Left ventricle myocardium inferior (tissue), 1 donor: ENCODE measurements around the gene SASS6. TPM values are rescaled to one million over a fixed set of nuclear protein-coding genes. Genes with fewer than 3 reads are reported as not detected.

Source experiments
- DNase-seq: peaks from one replicate; pipeline ENCODE4 v3.0.0-alpha.2; 2020
- H3K27ac ChIP-seq: fragments of 200-600 bp; replicated peaks from 2 replicates; pipeline ENCODE4 v1.8.0; 2021
- H3K27me3 ChIP-seq: fragments of 200-600 bp; 2 replicates; pipeline ENCODE4 v1.8.0; 2021; ENCODE audit warnings: low read depth
- H3K36me3 ChIP-seq: fragments of 200-600 bp; 2 replicates; pipeline ENCODE4 v1.8.0; 2021
- H3K4me1 ChIP-seq: fragments of 200-600 bp; 2 replicates; pipeline ENCODE4 v1.8.0; 2021
- H3K4me3 ChIP-seq: fragments of 200-600 bp; 2 replicates; pipeline ENCODE4 v1.8.0; 2021; ENCODE audit warnings: mild to moderate bottlenecking, moderate library complexity
- H3K9me3 ChIP-seq: fragments of 200-600 bp; replicated peaks from 2 replicates; pipeline ENCODE4 v1.8.0; 2021
- intact Hi-C: fragments of 100-400 bp; cut with micrococcal nuclease; formaldehyde crosslinking; loops from one replicate; pipeline ENCODE4 v1.11.0; 2022
- total RNA-seq: library from RNA; stranded (reverse); fragmentation: NEBNext Ultra II Directional; extraction: Animal tissue kit (Norgen Biotek cat#: 25700); gene quantifications from one replicate; pipeline ENCODE4 v1.2.1, GENCODE V29; 2021
- TF ChIP-seq, protein P1 (sequence below): fragments of 200-600 bp; IDR thresholded peaks from 2 replicates; pipeline ENCODE4 v1.8.0; 2021; ENCODE audit warnings: antibody characterized with exemption, mild to moderate bottlenecking, borderline replicate concordance
- donor health status: DM: no; HTN: yes; CAD: no; lungs with severe emphysema.

The SASS6 gene
- total RNA-seq, 1 donor from 2014 or later, result 2.1 TPM

DNA sequence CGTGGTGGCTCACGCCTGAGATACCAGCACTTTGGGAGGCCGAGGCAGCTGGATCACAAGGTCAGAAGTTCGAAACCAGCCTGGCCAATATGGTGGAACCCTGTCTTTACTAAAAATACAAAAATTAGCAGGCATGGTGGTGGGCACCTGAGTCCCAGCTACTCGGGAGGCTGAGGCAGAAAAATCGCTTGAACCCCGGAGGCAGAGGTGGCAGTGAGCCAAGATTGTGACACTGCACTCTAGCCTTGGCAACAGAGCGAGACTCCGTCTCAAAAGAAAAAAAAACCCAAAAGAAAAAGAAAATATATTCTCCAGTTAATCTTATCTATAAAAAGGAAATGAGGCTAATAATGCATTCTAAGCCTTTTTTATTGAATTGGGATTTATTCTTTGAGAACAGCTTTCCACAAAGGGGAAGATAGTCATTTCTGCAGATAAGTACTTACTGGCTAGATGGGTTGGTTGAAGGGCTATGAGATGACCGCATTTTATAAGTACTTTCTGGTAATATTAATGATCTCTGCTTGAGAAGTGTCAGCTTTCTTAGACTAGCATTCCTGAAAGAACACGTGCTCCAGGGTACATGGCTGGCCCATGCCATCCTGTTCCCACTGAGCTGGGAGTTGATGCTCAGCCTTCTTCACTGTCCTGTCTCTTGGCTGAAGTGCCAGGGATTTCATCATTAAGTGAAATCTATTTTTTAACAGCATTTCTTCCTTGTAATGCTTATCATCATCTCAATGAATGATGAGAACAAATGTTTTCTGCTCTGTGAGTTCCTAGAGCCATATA is 57.9 kb downstream of the SASS6 start:
- Histone ChIP-seq H3K4me1 (no peaks in the 10 kb centered on the region), H3K27me3 (no peaks in the 10 kb centered on the region), H3K27ac (no peak overlapping the region), H3K4me3 (no peak overlapping the region), H3K36me3 (peaks cover 68% of the 10 kb centered on the region), H3K9me3 (no peaks in the 10 kb centered on the region)
- intact Hi-C loops, result no loop called here
- DNase-seq, result no peak
- TF ChIP-seq, protein P1, sequence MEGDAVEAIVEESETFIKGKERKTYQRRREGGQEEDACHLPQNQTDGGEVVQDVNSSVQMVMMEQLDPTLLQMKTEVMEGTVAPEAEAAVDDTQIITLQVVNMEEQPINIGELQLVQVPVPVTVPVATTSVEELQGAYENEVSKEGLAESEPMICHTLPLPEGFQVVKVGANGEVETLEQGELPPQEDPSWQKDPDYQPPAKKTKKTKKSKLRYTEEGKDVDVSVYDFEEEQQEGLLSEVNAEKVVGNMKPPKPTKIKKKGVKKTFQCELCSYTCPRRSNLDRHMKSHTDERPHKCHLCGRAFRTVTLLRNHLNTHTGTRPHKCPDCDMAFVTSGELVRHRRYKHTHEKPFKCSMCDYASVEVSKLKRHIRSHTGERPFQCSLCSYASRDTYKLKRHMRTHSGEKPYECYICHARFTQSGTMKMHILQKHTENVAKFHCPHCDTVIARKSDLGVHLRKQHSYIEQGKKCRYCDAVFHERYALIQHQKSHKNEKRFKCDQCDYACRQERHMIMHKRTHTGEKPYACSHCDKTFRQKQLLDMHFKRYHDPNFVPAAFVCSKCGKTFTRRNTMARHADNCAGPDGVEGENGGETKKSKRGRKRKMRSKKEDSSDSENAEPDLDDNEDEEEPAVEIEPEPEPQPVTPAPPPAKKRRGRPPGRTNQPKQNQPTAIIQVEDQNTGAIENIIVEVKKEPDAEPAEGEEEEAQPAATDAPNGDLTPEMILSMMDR, result no peak

DNA sequence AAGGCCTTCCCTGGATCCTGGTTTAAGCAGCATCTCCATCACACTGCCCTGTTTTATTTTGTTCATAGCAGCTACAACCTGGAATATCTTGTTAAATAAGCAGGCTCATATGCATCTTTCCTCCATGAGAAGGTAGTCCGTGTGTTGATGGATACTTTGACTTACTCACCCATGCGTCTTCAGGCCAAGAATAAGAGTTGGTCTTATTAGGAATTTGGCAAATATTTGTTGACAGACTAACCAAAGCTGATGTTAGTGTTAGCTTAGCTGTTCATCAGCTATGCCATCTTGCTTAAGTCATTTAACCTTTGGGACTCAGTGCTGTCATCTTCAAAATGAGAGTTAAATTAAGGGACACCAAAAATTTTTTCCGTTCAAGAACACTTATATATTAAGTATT is 59.2 kb downstream of the SASS6 start:
- intact Hi-C loops, result no loop called here
- TF ChIP-seq, protein P1, result no peak
- Histone ChIP-seq H3K27me3 (no peaks in the 10 kb centered on the region), H3K4me1 (no peaks in the 10 kb centered on the region), H3K27ac (no peak overlapping the region), H3K4me3 (no peak overlapping the region), H3K36me3 (peaks cover 68% of the 10 kb centered on the region), H3K9me3 (no peaks in the 10 kb centered on the region)
- DNase-seq, result no peak

DNA sequence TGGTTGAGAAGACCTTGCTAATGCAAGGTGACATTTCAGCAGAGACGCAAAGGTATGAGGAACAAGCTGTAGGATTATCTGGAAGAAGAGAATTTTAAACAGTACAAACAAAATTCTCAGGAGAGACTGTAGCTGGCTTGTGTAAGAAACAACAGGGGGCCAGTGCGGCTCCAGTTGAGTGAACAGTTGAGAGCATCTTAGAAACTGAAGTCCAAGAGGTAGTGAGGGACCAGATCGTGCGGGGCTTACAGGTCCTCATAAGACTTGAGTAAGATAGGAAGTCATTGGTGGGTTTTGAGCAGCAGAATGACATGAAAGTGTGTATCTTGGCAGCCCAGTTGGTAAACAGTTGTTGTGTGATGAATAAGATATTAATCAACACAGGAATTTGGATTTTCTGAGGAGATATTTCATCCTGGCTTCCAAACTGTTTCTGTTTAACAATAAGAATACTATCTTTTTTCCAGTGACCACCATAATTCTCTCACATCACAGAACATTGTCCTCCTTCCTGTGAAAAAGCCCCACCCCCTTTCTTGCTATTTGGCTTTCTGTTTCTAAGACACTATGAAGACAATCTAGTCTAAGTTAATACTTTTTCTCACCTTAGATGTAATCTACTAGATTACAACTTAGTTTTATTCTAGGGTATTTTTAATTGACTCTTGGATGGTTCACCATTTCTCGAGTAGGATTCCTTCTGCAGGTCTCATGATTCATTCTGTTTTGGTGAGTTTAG is 62.4 kb downstream of the SASS6 start:
- H3K9me3 ChIP-seq, result no peaks in the 10 kb centered on the region
- H3K4me1 ChIP-seq, result peaks cover 5% of the 10 kb centered on the region
- peaks cover 82% of the 10 kb centered on the region for H3K36me3 ChIP-seq
- TF ChIP-seq, protein P1, result no peak
- no peaks in the 10 kb centered on the region for H3K27me3 ChIP-seq
- H3K4me3 ChIP-seq, result no peak overlapping the region
- H3K27ac ChIP-seq, result no peak overlapping the region
- intact Hi-C loops, result no loop called here
- DNase-seq, result no peak

DNA sequence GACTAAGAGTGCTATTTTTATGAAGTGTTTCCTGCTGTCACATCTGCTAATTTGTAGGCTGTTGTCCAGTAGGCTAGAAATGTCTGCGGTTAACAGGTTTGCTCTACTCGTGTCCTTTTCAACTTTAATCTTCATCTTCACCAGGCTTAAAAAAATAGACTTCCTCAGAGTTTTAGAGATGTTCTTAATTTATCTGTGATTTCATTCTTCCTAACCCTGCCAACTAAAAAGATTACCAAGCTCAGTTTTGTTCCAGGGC is 66.8 kb downstream of the SASS6 start:
- TF ChIP-seq, protein P1, result no peak
- peaks cover 15% of the 10 kb centered on the region for H3K4me1 ChIP-seq
- peaks cover 76% of the 10 kb centered on the region for H3K36me3 ChIP-seq
- H3K27me3 ChIP-seq, result no peaks in the 10 kb centered on the region
- no peak overlapping the region for H3K4me3 ChIP-seq
- H3K9me3 ChIP-seq, result no peaks in the 10 kb centered on the region
- no peak for DNase-seq
- no peak overlapping the region for H3K27ac ChIP-seq
- intact Hi-C loops, result no loop called here

DNA sequence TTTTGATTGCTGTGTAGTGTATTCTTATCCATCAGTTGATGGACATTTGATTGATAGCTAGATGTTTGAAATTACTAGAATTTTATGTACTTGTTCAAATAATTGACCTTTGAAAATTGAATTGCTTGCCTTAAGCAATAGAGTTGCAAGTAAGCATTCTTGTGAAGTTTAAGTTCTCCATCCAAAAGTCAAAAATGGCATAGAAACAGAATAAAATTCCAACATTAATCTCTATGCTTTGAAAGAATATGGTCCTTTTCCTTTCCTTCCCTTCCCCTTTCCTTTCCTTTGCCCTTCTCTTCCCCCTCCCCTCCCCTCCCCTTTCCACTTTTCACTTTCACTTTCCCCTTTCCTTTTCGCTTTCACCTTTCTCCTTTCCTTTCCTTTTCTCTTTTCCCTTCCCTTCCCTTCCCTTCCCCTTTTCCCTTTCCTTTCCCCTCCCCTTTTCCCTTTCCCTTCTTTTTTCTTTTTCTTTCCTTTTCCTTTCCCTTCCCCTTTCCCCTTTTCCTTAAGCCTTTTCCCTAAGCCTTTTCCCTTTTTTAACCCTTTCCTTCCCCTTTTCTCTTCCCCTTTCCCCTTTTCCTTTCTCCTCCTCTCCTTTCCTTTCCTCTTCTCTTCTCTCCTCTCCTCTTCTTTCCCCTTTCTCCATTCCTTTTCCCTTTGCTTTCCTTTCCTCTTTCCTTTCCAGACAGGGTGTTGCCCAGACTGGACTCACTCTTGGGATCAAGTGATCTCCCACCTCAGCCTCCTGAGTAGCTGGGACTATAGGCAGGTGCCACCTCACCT is 67.4 kb downstream of the SASS6 start:
- no peak overlapping the region for H3K27ac ChIP-seq
- TF ChIP-seq, protein P1, result no peak
- no peak for DNase-seq
- no peak overlapping the region for H3K4me3 ChIP-seq
- intact Hi-C loops, result no loop called here
- peaks cover 15% of the 10 kb centered on the region for H3K4me1 ChIP-seq
- no peaks in the 10 kb centered on the region for H3K9me3 ChIP-seq
- no peaks in the 10 kb centered on the region for H3K27me3 ChIP-seq
- peaks cover 76% of the 10 kb centered on the region for H3K36me3 ChIP-seq
